Measurements from ENCODE around the gene CMTM7. TPM values are rescaled to one million over a fixed set of nuclear protein-coding genes. Genes with fewer than 3 reads are reported as not detected.
A peak's percentile ranks its signal among the peaks of the same experiment; 100 is the strongest.

The CMTM7 gene
- total RNA-seq, 1 donor from 2014 or later: 11.8 TPM

GRCh38 chr3:32366638-32367397, 24.8 kb upstream of the CMTM7 start:
- no peak overlapping the region for H2AFZ ChIP-seq (replicated peaks)
- TF ChIP-seq EZH2 (IDR thresholded peaks at IDR 0.05) (no peak), CTCF (IDR thresholded peaks at IDR 0.05) (no peak), EZH2phosphoT487 (IDR thresholded peaks at IDR 0.05) (no peak)
- Mint-ChIP-seq H3K9me3 (no peaks in the 10 kb centered on the region), H3K4me1 (peaks cover 8% of the 10 kb centered on the region), H3K27ac (peak overlapping the region; percentile 69), H3K27me3 (ENCODE audit: insufficient read depth, low read depth) (peaks cover 9% of the 10 kb centered on the region), H3K4me3 (no peak overlapping the region), H3K36me3 (no peaks in the 10 kb centered on the region)
- H3K4me2 ChIP-seq: no peak overlapping the region
- H3K9ac ChIP-seq: no peak overlapping the region
- no peak overlapping the region for H3K27ac ChIP-seq
- no peaks in the 10 kb centered on the region for H3K27me3 ChIP-seq
- no peaks in the 10 kb centered on the region for H3K79me2 ChIP-seq (ENCODE audit: low read depth)
- no peaks in the 10 kb centered on the region for H3K9me3 ChIP-seq (ENCODE audit: low read depth)
- no peaks in the 10 kb centered on the region for H3F3A ChIP-seq (ENCODE audit: low read depth)
- H3K36me3 ChIP-seq: no peaks in the 10 kb centered on the region
- no peak for DNase-seq (ENCODE audit: low spot score)
- peaks cover 3% of the 10 kb centered on the region for H3K4me1 ChIP-seq
- H4K20me1 ChIP-seq (ENCODE audit: low read depth): no peaks in the 10 kb centered on the region
- no peak overlapping the region for H3K4me3 ChIP-seq

GRCh38 chr3:32367442-32367841, 24.2 kb upstream of the CMTM7 start:
- Histone ChIP-seq H3F3A (ENCODE audit: low read depth) (no peaks in the 10 kb centered on the region), H3K4me3 (no peak overlapping the region), H3K4me2 (no peak overlapping the region), H3K27me3 (no peaks in the 10 kb centered on the region), H3K9me3 (ENCODE audit: low read depth) (no peaks in the 10 kb centered on the region), H3K27ac (no peak overlapping the region), H3K36me3 (no peaks in the 10 kb centered on the region), H4K20me1 (ENCODE audit: low read depth) (no peaks in the 10 kb centered on the region), H3K9ac (no peak overlapping the region), H3K4me1 (peaks cover 3% of the 10 kb centered on the region), H2AFZ (replicated peaks) (no peak overlapping the region), H3K79me2 (ENCODE audit: low read depth) (no peaks in the 10 kb centered on the region)
- DNase-seq (ENCODE audit: low spot score): no peak
- Mint-ChIP-seq H3K36me3 (no peaks in the 10 kb centered on the region), H3K4me1 (peaks cover 8% of the 10 kb centered on the region), H3K9me3 (no peaks in the 10 kb centered on the region), H3K27me3 (ENCODE audit: insufficient read depth, low read depth) (peaks cover 9% of the 10 kb centered on the region), H3K27ac (peak overlapping the region; percentile 69), H3K4me3 (no peak overlapping the region)
- no peak for TF ChIP-seq EZH2phosphoT487 (IDR thresholded peaks at IDR 0.05)
- no peak for TF ChIP-seq EZH2 (IDR thresholded peaks at IDR 0.05)
- no peak for TF ChIP-seq CTCF (IDR thresholded peaks at IDR 0.05)

- Histone ChIP-seq H3K79me2 (ENCODE audit: low read depth) (no peaks in the 10 kb centered on the region), H3K4me1 (peaks cover 3% of the 10 kb centered on the region), H3F3A (ENCODE audit: low read depth) (no peaks in the 10 kb centered on the region), H3K9ac (no peak overlapping the region), H3K27me3 (no peaks in the 10 kb centered on the region), H3K9me3 (ENCODE audit: low read depth) (no peaks in the 10 kb centered on the region), H3K4me2 (no peak overlapping the region), H3K36me3 (no peaks in the 10 kb centered on the region), H3K27ac (no peak overlapping the region), H3K4me3 (no peak overlapping the region), H2AFZ (replicated peaks) (no peak overlapping the region), H4K20me1 (ENCODE audit: low read depth) (no peaks in the 10 kb centered on the region)
- Mint-ChIP-seq H3K27ac (no peak overlapping the region), H3K4me3 (no peak overlapping the region), H3K36me3 (no peaks in the 10 kb centered on the region), H3K4me1 (peaks cover 12% of the 10 kb centered on the region), H3K27me3 (ENCODE audit: insufficient read depth, low read depth) (peaks cover 13% of the 10 kb centered on the region), H3K9me3 (no peaks in the 10 kb centered on the region)
- no peak for DNase-seq (ENCODE audit: low spot score)
- no peak for TF ChIP-seq EZH2phosphoT487 (IDR thresholded peaks at IDR 0.05)
- no peak for TF ChIP-seq EZH2 (IDR thresholded peaks at IDR 0.05)
- no peak for TF ChIP-seq CTCF (IDR thresholded peaks at IDR 0.05)
Measured at GRCh38 chr3:32371461-32372212, 20.0 kb upstream of the CMTM7 start.

All from neural progenitor cell (in vitro differentiated cells).